Omental fat pad (tissue), 4 donors: Measurements from ENCODE around the gene CACNA2D1. TPM values are rescaled to one million over a fixed set of nuclear protein-coding genes. Genes with fewer than 3 reads are reported as not detected.

Experiments used
- ATAC-seq: fragments of 150-250 bp; one replicate; pipeline ENCODE4 v1.9.1; 2016; ENCODE audit warnings: mild to moderate bottlenecking, moderate library complexity; ENCODE audit not compliant: low FRiP score
- DNase-seq: peaks from one replicate; pipeline ENCODE4 v3.0.0-alpha.2; 2019; ENCODE audit warnings: low spot score
- total RNA-seq, 4 donors: library from RNA; depleted of rRNA; stranded (reverse); fragments of >200 nt; gene quantifications; one replicate each; pipeline ENCODE4 v1.1.0, GENCODE V29; 2016
- TF ChIP-seq, protein P1 (sequence below), 3 donors: fragments of 450-650 bp; IDR thresholded peaks; one replicate each; pipeline ENCODE4 v1.5.1; 2016 to 2017; ENCODE audit warnings: antibody characterized with exemption in 3 of 3, mild to moderate bottlenecking in 3 of 3, moderate library complexity in 2 of 3

CACNA2D1 gene
- total RNA-seq, 4 donors from 2014 or later, result 20.5 to 39.8 (median 29.3) TPM

DNA sequence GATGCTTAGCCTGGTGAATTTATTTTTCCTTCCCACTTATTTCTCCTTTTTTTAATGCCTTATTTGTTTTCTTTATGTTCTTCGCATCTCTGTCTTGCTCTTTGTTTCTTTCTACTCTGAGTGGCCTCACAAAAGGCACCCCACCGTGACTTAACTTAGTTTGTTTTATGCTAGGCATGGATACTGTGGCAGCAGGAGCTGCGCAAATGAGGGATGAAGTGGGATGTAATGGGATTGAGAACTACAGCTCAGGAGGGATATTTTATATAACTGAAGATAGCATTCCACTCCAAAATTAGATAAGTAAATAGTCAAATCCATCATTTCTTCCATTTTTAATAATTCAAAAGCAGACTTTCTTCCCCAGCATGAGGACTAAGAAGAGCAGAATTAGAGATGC, 1.7 kb upstream of the CACNA2D1 start:
- TF ChIP-seq, protein P1, sequence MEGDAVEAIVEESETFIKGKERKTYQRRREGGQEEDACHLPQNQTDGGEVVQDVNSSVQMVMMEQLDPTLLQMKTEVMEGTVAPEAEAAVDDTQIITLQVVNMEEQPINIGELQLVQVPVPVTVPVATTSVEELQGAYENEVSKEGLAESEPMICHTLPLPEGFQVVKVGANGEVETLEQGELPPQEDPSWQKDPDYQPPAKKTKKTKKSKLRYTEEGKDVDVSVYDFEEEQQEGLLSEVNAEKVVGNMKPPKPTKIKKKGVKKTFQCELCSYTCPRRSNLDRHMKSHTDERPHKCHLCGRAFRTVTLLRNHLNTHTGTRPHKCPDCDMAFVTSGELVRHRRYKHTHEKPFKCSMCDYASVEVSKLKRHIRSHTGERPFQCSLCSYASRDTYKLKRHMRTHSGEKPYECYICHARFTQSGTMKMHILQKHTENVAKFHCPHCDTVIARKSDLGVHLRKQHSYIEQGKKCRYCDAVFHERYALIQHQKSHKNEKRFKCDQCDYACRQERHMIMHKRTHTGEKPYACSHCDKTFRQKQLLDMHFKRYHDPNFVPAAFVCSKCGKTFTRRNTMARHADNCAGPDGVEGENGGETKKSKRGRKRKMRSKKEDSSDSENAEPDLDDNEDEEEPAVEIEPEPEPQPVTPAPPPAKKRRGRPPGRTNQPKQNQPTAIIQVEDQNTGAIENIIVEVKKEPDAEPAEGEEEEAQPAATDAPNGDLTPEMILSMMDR (IDR thresholded peaks at IDR 0.05), result no peak
- DNase-seq (no peak), ATAC-seq (no peak)

DNA sequence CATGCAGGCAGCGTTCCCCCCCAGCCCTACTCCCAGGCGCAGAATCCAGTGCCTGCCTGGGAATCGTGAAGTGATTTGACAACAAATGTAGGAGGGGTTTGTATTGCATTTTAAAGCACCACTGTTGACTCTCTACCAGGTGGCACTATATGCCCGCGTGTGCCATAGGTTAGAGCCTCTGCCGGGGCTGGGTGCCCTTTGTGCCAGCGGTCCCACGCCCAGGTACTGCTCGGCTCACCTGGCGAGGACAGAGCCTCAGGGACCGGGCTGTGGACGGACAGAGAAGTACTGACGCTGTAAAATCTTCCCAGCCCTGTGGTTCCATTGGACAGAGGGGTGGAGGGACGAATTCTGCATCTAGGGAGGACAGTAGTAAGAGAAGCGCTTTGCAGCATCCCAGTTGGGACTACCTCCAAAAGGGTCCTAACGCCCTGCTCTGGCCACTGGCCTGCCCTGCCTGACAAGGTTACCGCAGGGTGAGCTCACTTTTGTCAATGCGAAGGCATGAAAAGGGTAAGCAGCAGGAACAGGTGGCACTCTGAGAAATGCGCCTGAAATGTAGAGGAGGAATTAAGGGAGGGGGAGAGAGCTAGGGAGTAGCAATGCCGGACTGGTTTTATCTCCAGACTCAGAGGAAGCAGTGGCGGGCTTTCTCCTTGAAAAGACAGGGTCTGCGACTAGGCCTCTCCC, 788 bp upstream of the CACNA2D1 start:
- peak; percentile 37 for ATAC-seq
- TF ChIP-seq, protein P1 (IDR thresholded peaks at IDR 0.05), result no peak
- no peak for DNase-seq

DNA sequence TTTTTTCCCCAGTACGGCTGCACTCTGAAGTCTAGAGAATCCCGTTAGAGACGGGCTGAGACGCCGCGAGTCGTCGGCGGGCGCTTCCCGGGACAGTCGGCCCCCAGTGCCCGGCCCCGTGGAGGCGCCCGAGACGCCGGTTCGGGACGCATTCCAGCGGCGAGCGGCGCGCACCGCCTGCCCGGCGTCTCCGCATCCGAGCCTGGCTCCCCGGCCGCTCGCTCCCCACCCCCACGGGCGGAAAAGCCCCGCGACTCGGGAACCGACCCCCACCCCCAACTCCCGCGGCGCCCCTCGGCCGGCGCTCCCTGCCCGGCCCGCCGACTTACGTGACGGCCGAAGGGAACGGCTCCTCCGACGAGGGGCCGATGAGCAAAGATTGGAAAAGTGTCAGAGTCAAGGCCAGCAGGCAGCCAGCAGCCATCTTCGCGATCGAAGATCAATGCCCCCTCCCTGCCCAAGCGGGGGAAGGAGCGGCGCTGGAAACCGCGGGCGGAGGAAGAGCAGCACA, 486 bp downstream of the CACNA2D1 start:
- no peak for DNase-seq
- peak; percentile 62 for ATAC-seq
- TF ChIP-seq, protein P1 (IDR thresholded peaks at IDR 0.05), result no peak

DNA sequence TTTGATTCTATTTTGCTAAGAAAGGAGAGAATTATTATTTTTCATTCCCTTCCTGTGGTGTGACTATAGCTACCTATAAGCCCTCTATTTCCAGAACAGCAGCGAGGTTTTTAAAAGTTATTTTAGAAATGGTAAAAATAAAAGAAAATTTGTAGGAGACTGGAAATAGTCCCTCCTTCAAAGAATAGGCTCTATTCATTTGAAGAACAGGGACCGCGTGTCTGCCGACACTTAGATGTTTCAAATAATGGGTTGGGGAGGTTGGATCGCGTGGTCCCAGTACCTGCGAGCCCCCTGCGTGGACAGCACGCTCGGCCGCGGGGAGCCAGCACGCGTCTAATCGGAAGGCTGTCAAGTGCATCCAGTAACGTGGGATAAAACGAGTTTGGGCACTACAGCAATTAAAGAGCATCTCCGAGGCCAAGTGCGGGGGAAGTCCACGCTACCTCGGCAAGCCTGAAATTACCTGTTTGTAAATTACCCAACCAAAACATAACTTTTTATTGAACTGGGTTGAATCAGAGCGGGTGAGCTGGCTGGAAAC, 1.0 kb downstream of the CACNA2D1 start:
- no peak for DNase-seq
- TF ChIP-seq, protein P1 (IDR thresholded peaks at IDR 0.05), result no peak
- peak; percentile 49 for ATAC-seq

DNA sequence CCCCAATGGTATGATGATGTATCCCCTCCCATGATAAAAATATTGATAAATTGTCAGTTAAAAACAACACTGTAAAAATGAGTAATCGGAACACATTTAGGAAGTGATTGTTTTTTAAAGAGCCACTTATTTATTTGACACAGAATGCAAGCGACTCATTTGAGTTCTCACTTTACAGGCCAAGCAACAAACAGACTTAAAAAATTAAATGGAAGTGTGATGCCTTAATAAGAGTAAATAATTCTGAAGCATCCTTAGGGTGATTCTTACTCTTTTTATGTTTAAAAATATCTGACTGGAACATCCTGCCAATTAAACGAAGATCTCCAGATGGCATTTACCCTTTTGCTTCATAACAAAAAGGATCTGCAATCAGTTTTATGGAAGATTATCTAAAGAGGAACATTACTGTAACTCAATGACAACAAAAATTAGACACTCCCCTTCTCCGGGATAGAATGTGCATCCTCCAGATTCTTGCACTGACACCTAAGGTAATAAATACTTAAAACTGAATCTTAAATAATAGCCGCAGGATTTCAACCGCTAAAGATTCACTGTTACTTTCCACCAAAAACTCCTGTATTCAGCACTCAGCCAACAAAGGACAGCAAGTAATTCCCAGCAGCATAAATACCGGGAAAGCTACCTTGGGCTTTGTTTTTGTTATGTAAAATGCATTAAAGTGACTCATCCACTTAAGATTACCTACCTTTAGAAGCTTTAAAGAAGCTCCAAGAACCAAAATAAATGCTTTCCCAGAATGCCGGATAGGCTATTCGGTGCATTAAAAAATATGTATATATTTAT, 1.7 kb downstream of the CACNA2D1 start:
- no peak for ATAC-seq
- TF ChIP-seq, protein P1 (IDR thresholded peaks at IDR 0.05), result no peak

DNA sequence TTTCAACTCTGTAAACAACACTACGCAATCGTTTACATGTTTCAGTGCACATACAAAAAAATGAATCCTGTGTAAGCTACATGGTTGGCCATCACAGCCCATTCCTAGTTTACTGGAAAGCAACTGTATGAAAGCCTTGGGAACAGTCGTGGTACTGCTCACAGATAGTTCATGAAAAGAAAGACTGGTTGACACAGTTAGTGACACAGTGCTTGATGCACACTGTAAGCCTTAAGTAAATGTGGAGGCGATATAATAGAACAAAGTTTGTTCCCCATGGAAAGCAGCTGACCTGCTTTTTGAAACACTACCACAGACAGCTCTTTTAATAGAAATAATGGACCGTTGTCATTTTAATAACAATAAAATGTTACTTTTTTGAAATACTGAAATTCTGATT, 5.1 kb downstream of the CACNA2D1 start:
- DNase-seq (no peak), ATAC-seq (no peak)
- TF ChIP-seq, protein P1 (IDR thresholded peaks at IDR 0.05), result no peak

More for the DNA sequence above, 1.7 kb downstream of the CACNA2D1 start:
- no peak for DNase-seq
